HG02885 (cell line): ENCODE measurements around the gene GRM4.
"Not testable (repeated sequence)": the region's sequence is repeated elsewhere in the genome, so short reads cannot be mapped to it uniquely, and the experiment has no call there.

Source experiments
- ATAC-seq: cut with Tn5 transposase; IDR thresholded peaks from one replicate; pipeline ENCODE4 v1.9.1; 2021; ENCODE audit warnings: mild to moderate bottlenecking; ENCODE audit not compliant: unreplicated experiment, poor library complexity

GRM4 gene

DNA sequence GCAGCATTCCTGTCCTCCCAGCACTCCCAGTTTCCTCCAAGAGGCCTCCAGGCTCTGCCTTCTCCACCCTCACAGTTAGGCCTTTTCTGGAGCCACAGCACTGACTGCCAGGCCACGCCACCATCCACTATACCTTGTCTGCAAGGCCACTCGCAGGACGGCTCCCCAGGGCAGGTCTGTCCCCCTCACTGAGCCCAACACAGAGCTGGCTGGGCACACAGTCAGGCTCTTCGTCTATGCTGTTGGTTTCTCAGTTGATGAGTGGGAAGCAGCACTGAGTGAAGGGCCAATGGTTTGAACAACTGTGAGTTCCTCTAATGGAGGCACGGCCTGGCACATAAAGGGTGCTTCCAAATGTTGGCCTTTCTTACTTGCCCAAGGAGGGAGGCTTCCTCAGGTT, 95.2 kb downstream of the GRM4 start:
- ATAC-seq = no peak

DNA sequence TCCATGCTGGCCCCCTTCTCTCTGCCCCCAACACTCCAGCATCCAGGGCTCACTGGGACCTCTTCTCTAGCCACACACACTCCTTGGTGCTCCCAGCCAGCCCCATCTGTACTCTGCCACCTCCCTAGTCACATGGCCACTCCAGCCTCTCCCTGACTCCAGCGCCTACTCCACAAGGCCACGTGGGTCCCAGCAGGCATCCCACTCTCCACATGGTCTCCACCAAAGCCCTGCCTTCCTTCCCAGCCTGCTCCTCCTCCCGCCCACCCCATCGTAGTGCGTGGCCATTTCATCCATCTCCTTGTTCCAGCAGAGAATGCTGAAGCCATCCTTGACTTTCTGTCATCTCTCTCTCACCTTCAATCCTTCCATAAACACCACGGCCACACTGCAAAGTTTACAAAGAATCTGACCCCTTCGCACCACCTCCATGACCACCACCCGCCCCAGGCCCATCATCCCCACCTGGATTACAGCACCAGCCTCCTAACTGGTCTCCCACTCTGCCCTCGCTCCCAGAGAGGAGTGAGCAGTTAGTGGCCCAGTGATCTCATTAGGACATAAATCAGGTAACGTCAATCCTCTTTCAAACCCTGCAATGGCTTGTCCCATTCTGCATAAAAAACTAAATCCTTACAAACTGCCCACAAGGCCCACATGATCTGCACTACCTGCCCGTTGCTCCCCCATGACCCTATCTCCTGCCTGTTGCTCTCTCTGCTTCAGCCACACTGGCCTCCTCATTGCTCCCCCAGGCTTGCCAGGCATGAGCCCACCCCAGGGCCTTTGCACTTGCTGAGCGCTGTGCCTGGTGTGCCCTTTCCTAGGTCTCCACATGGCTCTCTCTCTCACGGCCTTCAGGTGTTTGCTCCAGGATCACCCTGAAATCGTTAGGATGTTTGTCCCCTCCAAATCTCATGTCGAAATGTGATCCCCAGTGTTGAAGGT, 96.2 kb downstream of the GRM4 start:
- no peak for ATAC-seq

DNA sequence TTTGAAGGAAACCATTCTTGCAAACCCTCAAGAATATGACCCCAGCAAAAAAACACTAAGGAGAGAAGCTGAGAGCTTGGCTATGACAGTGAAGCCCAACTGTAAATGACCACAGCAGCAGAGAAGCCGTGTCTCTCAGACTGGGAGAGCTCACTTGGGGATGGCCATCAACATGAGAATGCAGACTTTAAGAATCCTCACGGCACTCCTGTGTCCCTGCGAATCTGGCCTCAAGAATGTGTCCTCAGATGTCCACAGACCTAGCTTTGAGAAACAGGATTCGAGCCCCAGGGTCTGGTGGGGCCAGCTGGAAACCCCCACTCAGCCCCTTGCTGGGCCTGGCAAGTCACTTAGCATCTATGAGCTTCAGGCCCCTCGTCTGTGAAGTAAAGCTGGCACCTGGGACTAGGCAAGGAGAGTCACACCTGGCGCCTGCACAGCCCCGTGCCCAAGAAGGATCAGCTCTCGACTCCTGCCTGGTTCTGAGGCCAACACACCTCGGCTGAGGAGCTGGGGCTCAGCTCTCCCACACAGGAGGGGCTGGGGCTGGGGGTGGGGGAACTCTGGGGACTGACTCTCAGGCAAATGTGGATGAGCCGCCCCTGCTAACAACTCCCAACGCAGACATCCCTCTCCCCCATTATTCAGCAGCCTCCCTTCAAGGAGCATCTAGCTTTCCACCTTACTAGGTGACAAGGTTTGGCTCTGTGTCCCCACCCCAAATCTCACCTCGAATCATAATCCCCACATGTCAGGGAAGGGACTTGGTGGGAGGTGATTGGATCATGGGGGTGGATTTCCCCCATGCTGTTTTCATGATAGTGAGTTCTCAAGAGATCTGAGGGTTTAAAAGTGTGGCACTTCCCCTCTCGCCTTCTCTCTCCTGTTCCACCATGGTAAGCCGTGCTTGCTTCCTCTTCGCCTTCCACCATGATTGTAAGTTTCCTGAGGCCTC, 97.7 kb downstream of the GRM4 start:
- ATAC-seq = no peak

DNA sequence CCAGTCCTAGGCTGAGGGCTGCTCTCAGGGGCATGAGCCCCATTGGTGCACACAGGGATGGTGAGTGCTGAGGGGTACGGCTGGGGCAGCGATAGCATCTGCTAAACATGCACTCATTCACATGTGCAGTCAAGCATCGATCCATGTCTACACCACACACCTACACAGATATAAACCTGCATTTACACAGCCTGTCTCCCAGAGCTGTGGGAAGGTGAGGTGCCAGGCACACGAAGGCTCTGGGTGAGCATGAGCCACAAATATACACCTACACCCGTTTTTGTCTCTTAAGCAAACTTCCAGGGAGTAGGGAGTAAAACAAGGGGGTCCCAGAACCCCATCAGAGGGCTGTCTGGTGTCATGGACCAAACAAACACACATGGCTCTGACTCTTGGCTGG, 99.3 kb downstream of the GRM4 start:
- ATAC-seq = no peak

DNA sequence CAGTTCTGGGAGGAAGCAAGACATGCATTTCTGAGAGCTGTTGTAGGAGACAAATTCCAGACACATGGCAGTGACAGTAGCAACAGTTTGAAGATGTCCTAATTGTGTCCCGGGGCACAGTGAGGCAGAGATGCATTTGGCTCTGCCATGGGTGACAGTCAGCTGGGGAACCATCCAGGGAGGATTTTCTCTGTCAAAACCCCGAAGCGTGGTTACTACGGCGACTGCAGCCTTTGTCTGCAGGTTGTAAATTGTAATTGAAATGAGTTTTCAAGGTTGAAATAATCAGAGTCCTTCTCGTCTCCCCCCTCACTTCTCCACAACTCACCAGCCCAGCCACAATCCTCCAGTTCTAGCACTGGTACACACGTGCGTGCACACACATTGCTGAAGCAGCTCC, 100.1 kb downstream of the GRM4 start:
- no peak for ATAC-seq

DNA sequence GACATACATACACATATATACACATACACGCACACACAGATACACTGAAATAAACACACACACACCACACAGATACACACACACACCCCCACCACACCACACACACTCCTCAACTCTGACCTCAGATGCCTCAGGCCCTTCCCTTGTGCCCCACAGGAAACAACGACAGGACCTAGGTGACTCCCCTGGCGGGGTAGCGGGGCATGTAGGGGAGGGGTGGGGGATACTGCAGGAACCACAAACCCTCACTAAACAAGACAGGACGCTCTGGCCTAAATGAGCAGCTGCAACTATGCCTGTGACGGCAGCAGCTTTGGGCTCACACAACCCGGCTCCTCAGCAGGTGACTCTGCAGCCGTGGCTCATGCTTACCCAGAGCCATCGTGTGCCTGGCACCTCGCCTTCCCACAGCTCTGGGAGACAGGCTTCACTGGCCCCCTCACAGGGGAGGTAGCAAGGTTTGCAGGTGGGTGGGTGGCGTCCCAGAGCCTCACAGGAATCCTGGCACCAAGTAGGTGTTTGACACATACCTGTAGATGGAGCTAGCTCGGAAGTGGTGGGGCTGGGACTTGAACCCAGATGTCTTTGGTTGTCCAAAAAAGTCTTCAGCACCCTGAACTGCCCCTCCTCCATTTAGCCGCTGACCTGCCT, 100.8 kb downstream of the GRM4 start:
- ATAC-seq = no peak

DNA sequence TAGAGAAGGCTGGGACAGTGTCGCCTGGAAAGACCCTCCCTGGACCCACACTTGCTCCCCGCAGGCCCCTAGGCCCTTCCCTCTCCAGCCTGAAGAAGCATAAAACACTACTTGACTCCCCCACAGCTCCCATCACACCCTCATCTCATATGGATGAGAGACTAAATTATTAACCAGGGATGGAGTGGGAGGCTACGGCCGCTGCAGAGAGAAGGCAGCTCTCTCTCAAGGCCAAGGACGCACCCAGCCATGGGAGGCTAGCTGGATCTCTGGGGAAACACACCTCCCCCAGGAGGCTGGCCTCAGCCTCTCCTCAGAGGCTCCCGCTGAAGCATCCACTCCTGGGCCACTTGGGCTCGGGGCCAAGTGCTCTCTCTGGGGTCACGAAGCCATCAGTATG, 102.5 kb downstream of the GRM4 start:
- ATAC-seq = no peak

DNA sequence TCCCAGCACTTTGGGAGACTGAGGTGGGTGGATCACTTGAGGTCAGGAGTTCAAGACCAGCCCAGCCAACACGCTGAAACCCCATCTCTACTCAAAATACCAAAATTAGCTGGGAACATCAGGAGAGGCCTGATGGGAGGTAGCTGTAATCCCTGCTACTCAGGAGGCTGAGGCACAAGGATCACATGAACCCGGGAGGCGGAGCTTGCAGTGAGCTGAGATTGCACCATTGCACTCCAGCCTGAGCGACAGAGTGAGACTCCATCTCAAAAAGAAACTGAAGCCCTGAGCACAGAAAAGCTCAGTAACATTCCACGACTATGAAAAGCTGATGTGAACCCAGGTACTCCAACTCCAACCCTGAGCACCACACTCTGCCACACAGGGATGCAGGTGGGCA, 103.9 kb downstream of the GRM4 start:
- not testable (repeated sequence) for ATAC-seq

DNA sequence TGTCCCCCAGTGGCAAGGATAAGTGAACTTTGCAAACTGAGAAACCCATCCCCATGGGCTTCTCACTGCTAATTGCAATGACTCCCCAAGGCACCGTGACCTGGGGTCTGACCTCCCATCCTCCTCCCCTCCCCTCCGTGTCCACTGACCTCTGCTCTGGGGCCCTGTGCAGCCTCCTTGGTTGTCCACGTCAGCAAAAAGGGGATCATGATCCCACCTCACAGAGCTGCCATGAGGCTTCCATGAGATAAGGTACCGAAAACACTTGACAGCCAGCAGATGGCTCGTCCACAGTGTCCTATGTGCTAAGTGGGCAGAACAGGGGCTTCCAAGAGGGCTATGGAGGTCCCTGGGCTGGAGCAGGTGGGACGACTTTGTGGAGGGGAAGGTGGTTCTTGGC, 104.5 kb downstream of the GRM4 start:
- no peak for ATAC-seq

DNA sequence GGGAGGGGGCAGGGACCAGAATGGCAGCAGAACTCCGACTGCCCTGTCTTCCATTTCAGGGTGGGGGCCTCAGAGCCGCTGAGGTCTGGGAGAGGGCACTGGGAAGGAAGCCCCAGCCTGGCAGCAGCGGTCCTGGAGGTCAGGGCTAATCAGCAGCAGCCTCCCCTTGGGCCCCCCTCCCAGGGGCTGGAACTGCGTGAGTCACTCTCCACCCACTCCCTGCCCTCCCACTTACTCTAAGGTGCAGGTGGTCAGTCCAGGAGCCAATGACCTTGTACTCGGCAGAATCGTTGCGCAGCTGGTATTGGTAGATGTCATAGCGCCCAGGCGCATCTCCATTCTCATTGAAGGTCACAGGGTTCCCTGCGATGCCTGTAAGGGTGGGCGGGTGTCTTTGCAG, 105.9 kb downstream of the GRM4 start:
- no peak for ATAC-seq

DNA sequence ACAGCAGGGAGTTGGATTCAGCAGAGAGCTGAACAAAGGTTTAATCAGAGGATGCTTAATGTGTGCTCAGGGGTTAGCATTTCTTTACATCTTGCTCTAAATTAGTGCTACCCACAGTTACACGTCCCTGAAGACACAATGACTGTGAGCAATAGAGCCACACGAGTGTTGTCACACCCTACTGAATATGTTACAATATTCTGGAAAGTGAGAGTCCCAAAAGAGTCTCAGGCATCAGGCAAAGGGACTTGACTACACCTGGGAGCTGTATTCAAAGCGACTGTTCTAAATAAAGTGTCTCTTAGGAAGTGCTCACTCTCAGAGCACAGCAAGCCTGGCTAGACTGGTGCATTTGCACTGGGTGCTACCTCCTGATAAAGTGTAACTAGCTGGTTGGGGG, 108.7 kb downstream of the GRM4 start:
- no peak for ATAC-seq

DNA sequence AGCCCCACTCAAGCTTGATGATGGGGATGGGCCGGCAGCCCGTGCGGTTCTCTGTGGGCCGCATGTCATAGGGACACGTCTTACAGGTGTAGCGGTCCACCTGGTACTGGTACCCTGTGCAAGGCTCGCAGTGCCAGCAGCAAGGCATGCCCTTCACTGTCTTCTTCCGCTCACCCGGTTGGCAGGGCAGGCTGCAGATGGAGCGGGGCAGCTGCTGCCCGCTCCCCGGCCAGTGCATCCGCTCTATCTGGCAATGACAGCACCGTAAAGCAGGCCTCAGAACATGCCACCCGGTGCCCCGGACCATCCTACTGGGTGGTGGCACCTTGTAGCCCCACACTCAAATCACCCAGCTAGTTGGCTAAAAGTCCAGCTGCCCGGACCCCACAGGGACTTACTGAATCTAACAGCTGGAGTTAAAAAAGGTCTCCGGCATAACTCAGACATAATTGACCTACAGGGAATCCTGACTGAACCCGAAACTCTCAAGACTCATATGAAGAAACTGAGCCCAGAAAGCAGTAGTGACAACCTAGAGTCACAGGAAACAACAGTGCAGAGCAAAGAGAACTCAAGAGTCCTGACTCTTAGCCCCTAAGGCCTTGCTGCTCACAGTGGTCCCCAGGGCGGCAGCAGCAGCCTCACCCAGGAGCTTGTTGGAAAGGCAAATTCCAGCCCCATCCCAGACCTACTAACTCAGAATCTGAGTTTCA, 109.4 kb downstream of the GRM4 start:
- ATAC-seq = no peak

DNA sequence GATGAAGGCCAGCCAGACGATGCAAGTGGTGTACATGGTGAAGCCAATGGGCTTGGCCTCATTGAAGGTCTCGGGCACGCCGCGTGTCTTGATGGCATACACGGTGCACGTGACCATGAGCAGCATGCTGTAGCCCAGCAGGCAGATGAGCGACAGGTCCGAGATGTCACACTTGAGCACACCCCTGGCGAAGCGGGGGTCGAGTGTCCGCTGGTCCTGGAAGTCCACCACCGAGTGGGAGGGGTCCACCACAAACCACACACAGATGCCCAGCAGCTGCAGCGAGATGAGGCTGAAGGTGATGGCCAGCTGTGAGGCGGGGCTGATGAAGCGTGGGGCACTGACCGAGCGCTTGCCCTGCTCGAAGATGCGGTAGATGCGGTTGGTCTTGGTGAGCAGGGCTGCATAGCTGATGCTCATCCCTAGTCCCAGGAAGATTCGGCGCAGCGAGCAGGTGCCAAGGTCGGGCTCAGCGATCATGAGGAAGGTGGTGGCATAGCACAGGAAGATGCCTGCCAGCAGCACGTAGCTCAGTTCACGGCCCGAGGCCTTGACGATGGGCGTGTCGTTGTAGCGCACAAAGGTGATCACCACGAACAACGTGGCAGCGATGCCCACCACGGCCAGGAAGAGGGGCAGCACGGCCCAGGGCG, 110.1 kb downstream of the GRM4 start:
- ATAC-seq = no peak

DNA sequence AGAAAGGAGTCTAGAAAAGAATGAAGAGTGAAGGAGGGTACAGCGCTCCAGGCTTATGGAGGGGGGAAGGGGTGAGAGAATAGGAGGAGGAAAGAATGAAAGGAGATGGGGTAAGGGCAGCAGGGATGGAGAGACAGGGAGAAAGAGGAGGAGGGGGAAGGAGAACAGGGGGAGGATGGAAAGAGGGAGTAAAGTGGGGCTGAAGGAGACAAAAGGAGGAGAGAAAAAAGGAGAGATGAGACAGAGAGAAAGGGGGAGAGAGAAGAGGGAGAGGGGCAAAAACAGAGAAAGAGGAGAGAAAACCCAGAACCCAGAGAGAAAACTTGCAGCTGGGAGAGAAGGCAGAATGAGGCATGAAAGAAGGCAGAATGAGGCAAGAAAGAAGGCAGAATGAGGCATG, 110.7 kb downstream of the GRM4 start:
- ATAC-seq = no peak

DNA sequence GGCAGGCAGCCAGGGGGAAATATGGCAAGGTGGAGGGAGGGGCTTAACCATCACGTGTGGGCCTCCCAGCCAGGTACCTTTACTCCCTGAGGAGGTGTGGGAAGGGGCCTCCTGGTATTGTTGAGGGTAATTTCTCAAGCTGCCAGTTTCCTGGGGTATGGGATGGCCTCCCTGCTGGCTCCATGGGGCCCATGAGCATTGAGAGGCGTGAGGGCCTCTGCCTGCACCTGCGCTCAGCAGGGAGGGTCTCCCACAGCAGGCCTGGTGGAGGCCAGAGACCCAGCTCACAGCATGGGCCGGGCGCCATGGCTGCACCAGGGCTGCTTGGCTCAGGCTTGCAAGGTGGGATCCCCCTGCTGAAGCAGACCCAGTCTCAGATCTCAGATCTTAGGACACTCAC, 113.0 kb downstream of the GRM4 start:
- no peak for ATAC-seq

DNA sequence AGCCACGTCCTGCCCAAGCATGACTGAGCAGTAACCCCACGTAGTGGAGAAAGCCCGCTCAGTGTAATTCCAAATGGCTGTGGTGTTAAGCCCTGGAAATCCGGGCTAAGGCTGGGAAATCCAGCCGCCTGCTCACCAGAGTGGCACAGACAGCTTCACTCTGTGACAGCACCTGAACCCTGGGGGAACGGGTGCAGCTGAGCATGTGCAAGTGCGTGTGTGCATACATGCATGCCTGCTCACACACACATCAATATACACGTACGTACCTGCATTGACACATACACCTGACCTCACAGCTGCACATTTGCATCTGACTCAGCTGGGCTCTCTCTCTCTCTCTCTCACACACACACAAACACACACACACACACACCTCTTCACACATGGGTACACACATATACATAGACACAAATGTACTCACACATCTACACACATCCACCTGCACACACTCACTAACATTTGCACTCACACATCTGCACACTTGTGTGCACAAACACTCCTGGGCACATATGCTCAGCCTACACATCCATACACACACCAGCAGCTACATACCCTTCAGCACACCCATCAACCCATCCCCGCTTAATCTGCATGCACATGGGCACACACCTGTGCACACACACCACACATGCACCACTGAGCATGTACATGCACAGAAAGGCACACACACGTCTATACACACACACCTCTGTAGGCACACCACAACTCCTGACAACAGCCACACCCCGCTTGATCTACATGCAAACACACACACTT, 114.1 kb downstream of the GRM4 start:
- ATAC-seq = no peak

DNA sequence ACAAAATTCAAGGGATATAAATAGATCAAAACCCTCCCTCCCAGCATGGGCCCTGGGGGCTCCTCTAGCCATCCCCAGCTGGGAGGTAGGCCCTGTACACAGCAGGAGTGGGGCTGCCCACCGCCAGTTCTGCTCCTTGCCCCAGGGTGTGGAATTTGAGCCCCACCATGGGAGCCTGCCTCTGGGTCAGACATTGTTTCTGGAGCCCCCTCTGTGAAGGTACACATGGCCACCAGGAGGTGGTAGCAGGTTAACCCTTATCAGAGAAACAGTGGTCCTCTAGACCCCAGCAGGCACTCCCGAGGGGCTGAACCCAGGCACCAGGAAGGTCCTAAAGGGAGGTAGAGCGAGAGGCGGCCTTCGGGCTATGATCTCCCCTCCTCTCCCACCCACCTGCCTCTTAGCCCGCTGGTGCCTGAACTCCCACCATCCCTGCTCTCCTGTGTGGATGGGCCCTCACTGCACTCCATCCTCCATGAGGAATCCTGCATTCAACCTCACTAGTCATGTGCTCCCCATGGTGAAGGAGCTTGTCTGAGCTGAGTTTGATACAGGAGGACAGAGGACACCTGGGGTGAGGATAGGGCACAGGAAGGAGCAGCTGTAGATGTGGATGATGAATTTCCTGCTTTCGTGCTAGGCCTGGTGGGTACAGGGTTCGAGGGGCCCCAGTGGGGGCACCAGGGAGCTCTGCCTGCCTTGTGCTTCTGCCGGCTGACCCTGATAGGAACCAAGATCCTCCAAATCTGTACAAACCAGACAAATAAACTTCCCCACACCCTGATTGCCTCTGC, 114.9 kb downstream of the GRM4 start:
- no peak for ATAC-seq
